GM18870 (cell line): ENCODE data around the gene BRF1.

Source experiments
- ATAC-seq: cut with Tn5 transposase; IDR thresholded peaks from one replicate; pipeline ENCODE4 v1.9.1; 2021; ENCODE audit warnings: moderate library complexity; ENCODE audit not compliant: unreplicated experiment

BRF1 gene

GRCh38 chr14:105161309-105161708, 139.5 kb downstream of the BRF1 start:
- ATAC-seq: no peak

GRCh38 chr14:105160776-105161175, 140.0 kb downstream of the BRF1 start:
- ATAC-seq: no peak

GRCh38 chr14:105159344-105159743, 141.5 kb downstream of the BRF1 start:
- ATAC-seq: no peak
